Smooth muscle cell (in vitro differentiated cells): ENCODE measurements around the gene SYT14. TPM values are rescaled to one million over a fixed set of nuclear protein-coding genes. Genes with fewer than 3 reads are reported as not detected.

Source experiments
- DNase-seq: peaks from one replicate; lab custom pipeline; 2025; ENCODE audit not compliant: unreplicated experiment; lab: John Stamatoyannopoulos, UW
- H2AFZ ChIP-seq: fragments of 200-600 bp; sonication (generic); 2 replicates; pipeline ENCODE4 v1.6.0; 2016; ENCODE audit warnings: antibody characterized with exemption, low read depth, mild to moderate bottlenecking
- H3F3A ChIP-seq: fragments of 200-600 bp; sonication (generic); 2 replicates; pipeline ENCODE4 v1.6.0; 2017; ENCODE audit warnings: antibody characterized with exemption, low read depth
- H3K27ac ChIP-seq: fragments of 200-600 bp; sonication (generic); 2 replicates; pipeline ENCODE4 v1.5.1; 2016; ENCODE audit warnings: low read depth, mild to moderate bottlenecking
- H3K27me3 ChIP-seq: fragments of 200-600 bp; sonication (generic); 2 replicates; pipeline ENCODE4 v1.6.1; 2016; ENCODE audit warnings: low read depth, mild to moderate bottlenecking
- H3K36me3 ChIP-seq: fragments of 200-600 bp; sonication (generic); 2 replicates; pipeline ENCODE4 v1.5.1; 2016; ENCODE audit warnings: low read depth
- H3K4me1 ChIP-seq: fragments of 200-600 bp; sonication (generic); 2 replicates; pipeline ENCODE4 v1.5.1; 2016; ENCODE audit warnings: low read depth
- H3K4me2 ChIP-seq: fragments of 200-600 bp; sonication (generic); 2 replicates; pipeline ENCODE4 v1.6.0; 2016; ENCODE audit warnings: mild to moderate bottlenecking
- H3K4me3 ChIP-seq: fragments of 200-600 bp; sonication (generic); 2 replicates; pipeline ENCODE4 v1.5.1; 2016; ENCODE audit warnings: mild to moderate bottlenecking
- H3K79me2 ChIP-seq: fragments of 200-600 bp; sonication (generic); 2 replicates; pipeline ENCODE4 v1.6.0; 2016; ENCODE audit warnings: low read depth, mild to moderate bottlenecking
- H3K9ac ChIP-seq: fragments of 200-600 bp; sonication (generic); 2 replicates; pipeline ENCODE4 v1.6.0; 2016; ENCODE audit warnings: low read depth
- H3K9me3 ChIP-seq: fragments of 200-600 bp; sonication (generic); replicated peaks from 2 replicates; pipeline ENCODE4 v1.5.1; 2016; ENCODE audit warnings: low read depth
- H4K20me1 ChIP-seq: fragments of 200-600 bp; sonication (generic); 2 replicates; pipeline ENCODE4 v1.6.0; 2016; ENCODE audit warnings: low read depth
- WGBS: methylation state at CpG from one replicate; pipeline ENCODE4 v1.1.7; 2016; ENCODE audit warnings: low lambda C conversion rate; 5-methylcytosine and 5-hydroxymethylcytosine counted together
- polyA plus RNA-seq: library from polyadenylated mRNA; unstranded; fragments of >200 nt; fragmentation: Nextera tagmentation; extraction: Ambion mirVana; gene quantifications from 2 replicates; pipeline ENCODE4 v1.2.1, GENCODE V29; 2016
- total RNA-seq: library from RNA; depleted of rRNA; stranded (reverse); fragments of >200 nt; gene quantifications from 2 replicates; pipeline ENCODE4 v1.2.3, GENCODE V29; 2014
- TF ChIP-seq, protein P1 (sequence below): fragments of 200-600 bp; sonication (generic); IDR thresholded peaks from 2 replicates; pipeline ENCODE4 v1.5.1; 2017; ENCODE audit warnings: borderline replicate concordance, mild to moderate bottlenecking, antibody characterized with exemption; ENCODE audit not compliant: insufficient read depth, poor library complexity, severe bottlenecking

SYT14 gene
- total and polyA plus RNA-seq, 2 experiments from 2014 or later, result 0.81 TPM; not detected in 1

GRCh38 chr1:210024282-210024681 lies 86.3 kb downstream of the SYT14 start:
- WGBS, result 91% methylated on average over 2 of the region's 2 CpGs
- H3K9ac ChIP-seq, result no peak overlapping the region

DNA sequence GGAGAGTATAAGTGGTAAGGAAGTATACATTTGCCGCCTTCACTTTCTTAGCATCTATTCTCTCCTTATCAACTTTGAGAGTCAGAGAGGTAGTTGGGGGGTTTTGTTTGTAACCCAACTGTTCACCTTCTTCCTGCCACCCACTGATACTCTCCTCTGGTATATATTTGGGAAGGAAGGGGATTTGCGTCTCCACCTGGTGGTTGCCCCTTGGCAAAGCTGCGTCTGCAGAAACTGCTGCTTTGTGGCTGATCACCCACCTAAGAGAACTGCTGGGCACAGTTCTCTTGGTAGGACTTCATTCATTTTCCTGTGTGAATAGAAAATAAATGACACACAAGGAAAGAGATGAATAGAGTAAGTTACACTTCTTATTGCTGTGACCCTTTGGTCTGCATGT lies 87.0 kb downstream of the SYT14 start:
- Histone ChIP-seq H3F3A (no peaks in the 10 kb centered on the region), H3K27me3 (peaks cover 3% of the 10 kb centered on the region), H3K9ac (no peak overlapping the region), H3K4me3 (no peak overlapping the region), H3K27ac (no peak overlapping the region), H3K36me3 (no peaks in the 10 kb centered on the region), H3K79me2 (no peaks in the 10 kb centered on the region), H3K9me3 (no peaks in the 10 kb centered on the region), H3K4me1 (no peaks in the 10 kb centered on the region), H2AFZ (no peak overlapping the region), H3K4me2 (no peak overlapping the region), H4K20me1 (no peaks in the 10 kb centered on the region)
- TF ChIP-seq, protein P1, sequence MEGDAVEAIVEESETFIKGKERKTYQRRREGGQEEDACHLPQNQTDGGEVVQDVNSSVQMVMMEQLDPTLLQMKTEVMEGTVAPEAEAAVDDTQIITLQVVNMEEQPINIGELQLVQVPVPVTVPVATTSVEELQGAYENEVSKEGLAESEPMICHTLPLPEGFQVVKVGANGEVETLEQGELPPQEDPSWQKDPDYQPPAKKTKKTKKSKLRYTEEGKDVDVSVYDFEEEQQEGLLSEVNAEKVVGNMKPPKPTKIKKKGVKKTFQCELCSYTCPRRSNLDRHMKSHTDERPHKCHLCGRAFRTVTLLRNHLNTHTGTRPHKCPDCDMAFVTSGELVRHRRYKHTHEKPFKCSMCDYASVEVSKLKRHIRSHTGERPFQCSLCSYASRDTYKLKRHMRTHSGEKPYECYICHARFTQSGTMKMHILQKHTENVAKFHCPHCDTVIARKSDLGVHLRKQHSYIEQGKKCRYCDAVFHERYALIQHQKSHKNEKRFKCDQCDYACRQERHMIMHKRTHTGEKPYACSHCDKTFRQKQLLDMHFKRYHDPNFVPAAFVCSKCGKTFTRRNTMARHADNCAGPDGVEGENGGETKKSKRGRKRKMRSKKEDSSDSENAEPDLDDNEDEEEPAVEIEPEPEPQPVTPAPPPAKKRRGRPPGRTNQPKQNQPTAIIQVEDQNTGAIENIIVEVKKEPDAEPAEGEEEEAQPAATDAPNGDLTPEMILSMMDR, result no peak
- no peak for DNase-seq
- 80% methylated on average over 3 of the region's 3 CpGs for WGBS

More at GRCh38 chr1:210024282-210024681, 86.3 kb downstream of the SYT14 start:
- no peaks in the 10 kb centered on the region for H3F3A ChIP-seq
- no peaks in the 10 kb centered on the region for H3K4me1 ChIP-seq
- DNase-seq, result no peak
- no peak overlapping the region for H3K4me2 ChIP-seq
- H3K4me3 ChIP-seq, result no peak overlapping the region
- no peaks in the 10 kb centered on the region for H3K36me3 ChIP-seq
- H3K27me3 ChIP-seq, result peaks cover 3% of the 10 kb centered on the region
- no peaks in the 10 kb centered on the region for H3K79me2 ChIP-seq
- TF ChIP-seq, protein P1, result no peak
- no peaks in the 10 kb centered on the region for H4K20me1 ChIP-seq
- no peak overlapping the region for H3K27ac ChIP-seq
- no peaks in the 10 kb centered on the region for H3K9me3 ChIP-seq
- no peak overlapping the region for H2AFZ ChIP-seq

- no peak for DNase-seq
- 91% methylated on average over 1 of the region's 1 CpG for WGBS
- Histone ChIP-seq H3K27me3 (peaks cover 3% of the 10 kb centered on the region), H3K4me1 (no peaks in the 10 kb centered on the region), H3K9ac (no peak overlapping the region), H3K9me3 (no peaks in the 10 kb centered on the region), H3K4me3 (no peak overlapping the region), H4K20me1 (no peaks in the 10 kb centered on the region), H2AFZ (no peak overlapping the region), H3K79me2 (no peaks in the 10 kb centered on the region), H3K36me3 (no peaks in the 10 kb centered on the region), H3K27ac (no peak overlapping the region), H3K4me2 (no peak overlapping the region), H3F3A (no peaks in the 10 kb centered on the region)
- TF ChIP-seq, protein P1, result no peak
Observed at GRCh38 chr1:210025870-210026269, 87.9 kb downstream of the SYT14 start.

GRCh38 chr1:210027994-210028393 lies 90.0 kb downstream of the SYT14 start:
- Histone ChIP-seq H3K27ac (no peak overlapping the region), H3K27me3 (peaks cover 3% of the 10 kb centered on the region), H3K36me3 (no peaks in the 10 kb centered on the region), H3K4me2 (no peak overlapping the region), H3F3A (no peaks in the 10 kb centered on the region), H3K9me3 (no peaks in the 10 kb centered on the region), H3K4me1 (no peaks in the 10 kb centered on the region), H3K9ac (no peak overlapping the region), H3K4me3 (no peak overlapping the region), H4K20me1 (no peaks in the 10 kb centered on the region), H3K79me2 (no peaks in the 10 kb centered on the region), H2AFZ (no peak overlapping the region)
- TF ChIP-seq, protein P1, result no peak
- DNase-seq, result no peak
- 100% methylated on average over 1 of the region's 1 CpG for WGBS
